Putamen (tissue), 1 donor: Measurements from ENCODE around the gene FAM151A.

Source experiments
- DNase-seq: peaks from one replicate; pipeline ENCODE4 v3.0.0-alpha.2; 2016; ENCODE audit warnings: low spot score

The FAM151A gene

DNA sequence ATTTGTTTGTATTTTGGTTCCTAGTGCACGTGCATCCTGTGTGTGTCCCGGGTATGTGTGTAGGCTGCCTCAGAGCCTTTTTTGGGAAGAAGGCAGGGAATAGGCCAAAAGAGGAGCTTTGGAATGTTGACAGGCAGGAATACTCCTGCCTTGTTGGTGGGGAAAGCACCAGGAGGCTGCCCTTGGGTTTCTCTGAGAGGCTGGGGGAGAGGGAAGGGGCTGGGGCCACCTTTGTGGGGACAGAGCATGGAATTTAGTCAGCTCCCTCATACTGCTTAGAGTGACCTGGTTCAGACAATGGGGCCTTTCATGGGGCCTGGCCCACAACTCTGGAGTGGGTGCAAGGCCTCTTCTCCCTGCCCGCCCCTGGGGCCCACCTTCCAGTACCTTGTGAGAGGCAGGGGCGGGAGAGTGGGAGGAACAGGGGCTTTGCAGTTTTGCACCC lies 44.0 kb downstream of the FAM151A start:
- DNase-seq = no peak

DNA sequence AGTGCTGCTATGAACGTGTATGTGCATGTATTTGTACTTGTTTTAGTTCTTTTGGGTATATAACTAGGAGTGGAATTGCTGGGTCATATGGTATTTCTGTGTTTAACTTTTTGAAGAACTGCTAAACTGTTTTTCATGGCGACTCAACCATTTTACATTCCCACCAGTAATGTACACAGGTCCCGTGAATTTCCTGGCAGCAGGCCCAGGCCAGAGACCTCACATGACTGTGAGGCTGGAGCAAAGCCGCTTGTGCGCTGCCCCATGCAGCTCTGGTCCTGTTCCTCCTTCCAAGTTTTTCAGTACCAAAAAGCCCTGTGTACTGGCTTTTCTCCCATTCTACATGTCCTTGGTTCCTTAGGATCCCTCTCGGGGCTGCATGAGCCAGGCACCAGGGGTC lies 45.7 kb downstream of the FAM151A start:
- no peak for DNase-seq

DNA sequence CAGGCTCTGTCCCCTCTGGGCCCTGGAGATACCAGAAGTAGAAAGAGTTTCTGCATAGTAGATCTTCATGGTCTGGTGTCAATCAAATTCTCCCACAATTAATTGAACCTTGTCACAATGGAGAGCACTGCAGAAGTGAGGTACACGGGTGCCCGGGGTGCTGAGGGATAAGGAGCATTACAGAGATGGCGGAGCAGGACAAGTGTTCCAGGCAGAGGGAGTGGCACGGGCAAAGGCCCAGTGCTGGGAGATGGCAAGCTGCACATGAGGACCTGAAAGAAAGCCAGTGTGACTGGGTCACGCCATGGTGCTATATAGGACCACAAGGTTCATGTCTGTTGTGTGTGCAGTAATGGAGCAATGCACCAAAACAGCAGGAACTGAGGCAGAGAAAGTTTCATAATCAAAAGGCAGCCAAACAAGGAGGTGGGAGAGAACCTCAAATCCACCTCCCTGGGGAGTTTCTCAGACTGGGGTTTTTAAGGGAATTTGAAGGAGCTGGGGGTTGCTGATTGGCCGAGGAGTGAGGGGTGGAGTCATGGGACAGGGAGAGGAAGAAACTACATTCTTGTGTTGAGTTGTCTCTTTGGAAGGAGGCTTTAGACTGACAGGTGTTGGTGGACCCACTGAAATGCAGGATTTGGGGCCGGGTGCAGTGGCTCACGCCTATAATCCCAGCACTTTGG lies 47.6 kb downstream of the FAM151A start:
- no peak for DNase-seq

DNA sequence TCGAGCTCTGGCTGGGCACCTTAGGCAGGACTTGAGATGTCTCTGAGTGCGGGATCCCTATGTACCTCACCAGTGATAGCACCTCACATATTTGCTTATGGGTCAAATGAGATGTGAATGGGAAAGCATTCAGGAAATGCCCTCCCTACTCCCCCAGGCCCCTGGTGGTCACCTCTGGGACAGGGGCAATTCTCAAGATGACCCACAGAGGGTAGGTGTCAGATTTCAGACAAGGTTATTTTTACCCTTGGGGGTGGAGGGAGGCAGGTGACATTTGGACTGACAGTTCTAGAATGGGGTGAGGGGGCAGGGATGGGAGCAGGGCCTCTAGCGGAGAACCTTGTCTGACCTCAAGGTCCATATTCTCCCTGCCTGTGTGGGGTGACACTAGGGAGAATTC lies 48.2 kb downstream of the FAM151A start:
- no peak for DNase-seq

DNA sequence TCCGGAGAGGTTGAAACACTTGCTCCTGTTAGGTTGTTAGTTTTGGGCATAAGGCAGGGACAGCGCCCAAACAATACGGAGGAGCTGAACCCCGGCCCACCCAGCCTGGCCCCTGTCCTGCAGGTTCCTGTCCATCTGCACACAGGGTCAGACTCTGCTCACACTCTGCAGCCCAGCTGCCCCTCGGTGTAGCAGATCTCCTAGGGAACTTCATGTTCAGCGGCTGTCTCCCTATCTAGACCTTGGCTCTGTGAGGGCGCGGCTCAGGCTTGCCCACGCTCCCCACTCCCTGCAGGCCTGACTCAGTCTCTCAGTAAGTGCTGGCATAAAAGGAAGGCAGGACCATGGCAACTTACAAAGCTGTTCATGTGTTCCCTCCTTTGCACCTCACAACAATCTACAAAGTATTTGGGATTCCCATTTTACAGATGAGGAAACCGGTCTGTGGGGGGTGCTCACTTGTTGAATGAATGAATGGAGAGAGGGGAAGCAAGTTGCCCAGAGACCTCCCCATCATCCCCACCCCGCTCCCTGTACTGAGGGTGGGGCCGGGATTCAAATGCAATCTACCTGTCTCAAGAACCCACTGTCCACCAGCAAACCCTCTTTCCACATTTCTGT lies 49.1 kb downstream of the FAM151A start:
- no peak for DNase-seq

DNA sequence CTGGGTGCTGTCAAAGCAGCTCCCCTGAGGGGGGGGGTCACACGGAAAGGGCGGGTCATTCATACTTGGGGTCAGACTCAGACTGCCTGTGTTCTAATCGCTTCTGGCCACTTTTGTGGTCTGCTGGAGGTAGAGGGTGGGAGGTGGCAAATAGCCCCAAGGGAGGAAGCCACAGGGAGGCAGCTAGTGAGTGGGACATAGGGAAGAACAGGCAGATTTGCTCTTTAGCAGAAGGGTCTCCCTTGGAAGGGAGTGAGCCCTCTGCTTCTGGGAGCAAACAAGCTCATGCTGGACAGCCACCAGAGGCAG lies 50.8 kb downstream of the FAM151A start:
- DNase-seq = no peak

DNA sequence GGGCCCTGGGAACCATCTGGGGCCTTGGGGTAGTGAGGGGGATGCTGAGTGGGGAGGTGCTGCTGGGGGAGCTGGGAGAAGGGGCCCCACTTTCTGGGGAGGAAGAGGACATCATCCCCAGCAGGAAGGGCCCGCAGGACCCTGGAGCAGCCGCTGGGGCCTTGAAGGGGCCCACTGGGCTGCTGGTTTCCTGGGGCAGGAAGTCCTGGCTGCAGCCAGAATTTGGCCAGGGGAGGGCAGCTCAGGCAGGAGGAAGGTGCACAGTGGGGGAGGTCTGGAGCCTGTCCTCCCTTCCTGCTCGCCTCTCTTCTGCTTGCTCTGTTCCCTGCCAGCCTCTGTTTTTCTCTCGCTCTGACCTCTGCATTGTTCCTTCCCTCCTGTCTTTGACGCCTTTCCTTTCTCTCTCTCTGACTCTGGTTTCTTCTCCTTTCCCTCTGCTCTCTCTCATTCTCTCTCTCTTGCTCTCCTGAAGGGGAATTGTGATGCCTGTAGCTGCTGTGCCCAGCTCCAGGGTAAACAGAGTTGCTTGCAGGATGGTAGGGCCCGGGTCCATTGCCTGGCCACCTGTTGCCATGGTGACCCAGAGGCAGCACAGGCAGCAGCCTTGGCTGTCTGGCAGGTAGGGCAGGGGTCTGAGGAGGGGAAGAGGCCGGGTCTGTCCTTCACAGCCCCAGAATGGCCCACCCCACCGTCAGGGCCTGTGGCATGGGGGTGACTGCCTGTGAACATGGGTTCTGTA lies 51.4 kb downstream of the FAM151A start:
- no peak for DNase-seq

DNA sequence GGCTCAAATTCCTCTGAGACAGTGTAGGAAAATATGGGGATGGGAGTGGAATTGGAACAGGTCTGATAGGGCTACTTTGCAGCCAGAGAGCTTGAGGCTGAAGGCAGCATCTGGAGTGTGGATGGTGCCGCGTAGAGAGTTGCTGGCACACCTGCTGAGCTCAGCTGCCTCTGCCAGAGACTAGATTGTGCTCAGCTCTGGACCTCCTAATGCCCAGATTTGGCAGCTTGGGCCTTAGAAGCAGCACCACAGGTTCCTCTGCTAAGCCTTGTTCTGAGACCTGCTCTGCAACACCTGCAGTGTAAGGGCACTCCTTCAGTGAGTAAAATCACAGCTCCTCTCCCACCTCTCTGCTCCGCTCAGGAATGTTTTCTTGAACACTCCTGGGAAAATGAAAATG lies 52.0 kb downstream of the FAM151A start:
- no peak for DNase-seq

DNA sequence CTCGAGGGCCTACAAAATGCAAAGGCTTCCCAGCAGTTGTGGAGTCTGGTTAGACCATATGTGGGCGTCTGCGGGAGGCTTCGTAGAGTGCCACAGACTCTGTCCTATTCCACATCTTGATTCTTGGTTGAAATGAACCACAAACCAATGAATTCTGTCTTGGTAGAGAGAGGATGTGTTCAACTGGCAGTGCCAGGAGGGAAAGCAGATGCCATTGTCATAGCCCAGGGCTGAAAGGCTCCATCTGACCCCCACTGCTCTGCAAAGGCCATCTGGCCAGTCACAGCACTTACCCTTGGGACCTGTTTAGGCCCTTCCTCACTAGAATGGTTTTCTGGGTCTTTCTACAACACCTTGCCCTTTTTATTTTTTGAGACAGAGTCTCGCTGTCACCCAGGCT lies 53.2 kb downstream of the FAM151A start:
- no peak for DNase-seq

DNA sequence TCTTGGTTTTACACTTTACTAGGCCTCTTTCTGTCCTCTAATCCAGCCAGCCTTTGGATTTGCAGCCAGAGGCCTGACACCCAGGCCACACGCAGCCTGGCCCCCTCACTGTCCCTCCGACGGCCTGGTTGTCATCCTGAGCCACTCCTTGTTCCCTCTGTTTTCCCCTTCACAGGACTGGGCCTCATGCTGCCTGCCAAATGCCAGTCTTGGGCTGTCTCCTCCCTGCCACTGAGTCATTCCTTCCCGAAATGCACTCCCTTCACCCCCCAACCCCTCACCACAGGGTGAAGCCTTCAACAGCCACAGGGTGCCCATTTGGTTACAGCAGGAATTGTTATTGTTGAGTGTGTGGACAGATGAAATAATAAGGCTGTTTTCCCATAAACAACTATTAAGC lies 54.0 kb downstream of the FAM151A start:
- no peak for DNase-seq

DNA sequence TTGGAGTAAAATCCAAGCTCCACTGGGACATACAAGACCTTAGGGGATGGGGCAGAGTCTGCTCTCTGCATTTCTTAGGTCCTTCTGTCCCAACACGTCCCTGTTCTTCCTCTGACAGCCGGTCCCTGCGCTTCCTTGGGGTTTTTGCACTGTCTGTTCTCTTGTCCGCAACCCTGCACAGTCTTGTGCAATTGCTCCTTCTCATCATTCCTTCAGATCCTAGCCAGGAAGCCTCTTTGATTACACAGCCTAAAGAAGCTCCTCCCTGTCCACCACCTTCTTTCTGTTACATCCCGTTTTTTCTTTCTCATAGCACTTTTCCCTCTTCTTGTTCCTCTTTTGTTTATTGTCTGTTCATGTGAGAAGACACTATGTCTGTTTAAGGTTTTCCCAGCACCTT lies 55.4 kb downstream of the FAM151A start:
- no peak for DNase-seq

DNA sequence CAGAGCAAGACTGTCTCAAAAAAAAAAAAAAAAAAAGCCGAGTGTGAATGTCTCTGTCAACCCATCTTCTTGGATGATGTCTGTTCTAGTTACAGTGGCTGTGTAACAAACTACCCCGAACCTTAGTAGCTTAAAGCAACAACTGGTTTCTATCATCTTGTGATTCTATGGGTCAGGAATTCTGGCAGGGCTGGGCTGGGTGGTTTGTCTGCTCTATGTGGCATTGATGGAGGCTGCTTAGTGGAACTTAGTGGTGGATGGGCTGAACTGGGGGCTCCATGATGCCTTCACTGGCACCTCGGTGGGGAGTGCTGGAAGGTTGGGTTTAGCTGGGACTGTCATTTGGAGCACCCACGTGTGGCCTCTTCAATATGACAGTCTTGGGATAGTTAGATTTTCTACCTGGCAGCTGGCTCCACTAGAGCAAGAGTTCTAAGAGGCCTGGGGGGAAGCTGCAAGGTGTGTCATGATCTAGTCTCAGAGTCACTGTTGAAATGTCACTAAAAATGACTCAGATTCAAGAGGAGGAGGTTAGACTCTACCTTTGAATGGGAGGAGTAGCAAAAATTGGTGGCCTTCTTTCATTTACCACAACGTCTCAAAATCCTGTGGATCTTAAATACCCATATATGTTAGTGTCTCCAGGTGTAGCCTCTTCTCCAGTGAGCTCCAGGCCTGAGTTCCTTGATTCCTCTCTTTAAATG lies 56.7 kb downstream of the FAM151A start:
- DNase-seq = no peak

DNA sequence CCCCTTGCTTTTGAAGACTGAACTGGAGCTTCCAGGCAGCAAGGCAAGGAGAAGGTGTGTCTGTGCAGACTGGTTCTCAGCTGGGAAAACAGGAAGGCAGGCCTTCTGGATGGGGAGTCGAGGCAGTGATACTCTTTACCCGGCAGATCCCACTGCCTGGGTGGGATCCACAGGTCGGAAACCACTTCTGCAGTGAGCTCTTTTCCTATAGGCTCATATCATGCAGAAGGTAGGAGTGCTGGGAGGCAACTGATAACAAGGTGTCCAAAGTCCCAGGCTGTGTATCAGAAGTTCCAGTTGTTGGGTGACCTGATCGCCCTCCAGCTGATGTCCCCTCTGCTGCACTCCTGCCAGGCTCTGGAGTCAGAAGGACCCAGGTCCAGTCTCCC lies 58.2 kb downstream of the FAM151A start:
- no peak for DNase-seq

DNA sequence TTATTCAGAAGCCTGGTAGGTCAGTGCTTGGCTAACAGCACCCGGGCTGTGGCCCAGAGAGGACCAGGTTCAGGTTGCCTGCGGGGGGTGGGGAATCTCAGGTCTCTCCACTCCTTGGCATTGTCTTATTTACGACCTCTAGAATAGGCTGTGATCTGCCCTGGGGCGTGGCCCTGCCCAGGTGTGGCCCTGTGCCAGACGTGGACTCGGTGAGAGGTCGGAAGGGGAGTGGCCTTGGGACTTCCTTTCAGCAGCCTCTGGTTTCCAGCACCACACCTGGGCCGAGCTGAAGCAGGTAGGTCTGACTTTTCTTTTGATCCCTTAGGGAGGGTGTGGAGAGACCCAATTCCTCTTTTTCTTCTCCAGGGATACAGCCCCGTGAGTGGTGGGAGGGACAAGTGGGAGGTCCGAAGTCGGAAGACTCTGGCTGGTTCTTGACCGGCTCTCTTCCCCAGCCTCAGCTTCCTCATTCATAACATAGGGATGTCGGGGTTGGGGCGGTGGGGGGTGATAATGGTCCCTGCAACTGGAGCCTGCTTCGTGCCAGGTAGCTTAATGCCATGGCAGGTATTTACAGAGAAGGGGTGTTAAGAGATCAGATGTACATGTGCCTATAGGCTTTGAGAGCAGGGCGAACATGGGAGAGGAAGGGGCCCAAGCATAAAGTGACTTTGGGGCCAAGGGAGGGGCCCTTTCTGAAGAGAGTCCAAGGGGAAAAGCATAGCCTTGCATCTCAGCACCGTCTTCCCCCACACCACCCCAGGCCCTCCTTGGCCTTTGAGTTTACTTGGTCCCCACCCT lies 58.8 kb downstream of the FAM151A start:
- DNase-seq = no peak

DNA sequence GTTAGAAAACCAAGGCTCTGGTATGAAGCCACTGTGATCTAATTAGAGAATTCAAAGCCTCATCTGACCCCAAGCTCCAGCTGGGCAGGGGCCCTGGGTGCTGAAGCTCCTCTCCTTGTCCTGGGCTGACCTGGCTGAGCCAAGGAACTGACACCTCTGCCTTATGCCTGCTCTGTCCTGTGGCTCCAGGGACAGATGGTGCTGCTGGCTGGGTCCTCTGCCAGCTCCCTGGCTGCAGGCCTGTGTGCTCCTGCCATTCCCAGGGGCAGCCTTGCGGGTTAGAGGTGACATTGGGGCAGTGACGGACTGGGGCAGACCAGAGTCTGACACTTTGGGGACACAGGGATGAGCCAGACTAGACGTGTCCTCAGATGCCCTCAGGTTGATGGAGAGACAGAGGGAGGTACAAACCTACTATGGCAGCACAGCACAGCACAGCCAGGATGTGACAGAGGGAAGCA lies 63.5 kb downstream of the FAM151A start:
- no peak for DNase-seq
